Measurements from ENCODE around the gene SH3BP4.

Gene SH3BP4

GRCh38 chr2:234967870-234968208, 16.0 kb downstream of the SH3BP4 start:
- DNase-seq = no peak
- Histone ChIP-seq H3K36me3 (peaks cover 2% of the 10 kb centered on the region; the same call in 1 of the 2 replicates), H3K4me3 (ENCODE audit: low read depth, low read length) (no peak overlapping the region), H3K9me3 (no peaks in the 10 kb centered on the region; the same call in 1 of the 2 replicates), H3K27me3 (no peaks in the 10 kb centered on the region), H3K4me1 (peaks cover 2% of the 10 kb centered on the region; the same call in 1 of the 2 replicates)
- no peak for TF ChIP-seq CTCF (IDR thresholded peaks at IDR 0.05; ENCODE audit: low read depth, low read length)

GRCh38 chr2:234968631-234969305, 17.0 kb downstream of the SH3BP4 start:
- Histone ChIP-seq H3K27me3 (no peaks in the 10 kb centered on the region), H3K36me3 (peaks cover 2% of the 10 kb centered on the region; the same call in 1 of the 2 replicates), H3K4me1 (peaks cover 2% of the 10 kb centered on the region; the same call in 1 of the 2 replicates), H3K9me3 (no peaks in the 10 kb centered on the region; the same call in 1 of the 2 replicates), H3K4me3 (ENCODE audit: low read depth, low read length) (no peak overlapping the region)
- no peak for TF ChIP-seq CTCF (IDR thresholded peaks at IDR 0.05; ENCODE audit: low read depth, low read length)
- no peak for DNase-seq

- no peak for DNase-seq
- H3K36me3 ChIP-seq = peaks cover 2% of the 10 kb centered on the region; the same call in 1 of the 2 replicates
- H3K4me3 ChIP-seq (ENCODE audit: low read depth, low read length) = no peak overlapping the region
- TF ChIP-seq CTCF (IDR thresholded peaks at IDR 0.05; ENCODE audit: low read depth, low read length) = no peak
- H3K9me3 ChIP-seq = no peaks in the 10 kb centered on the region; the same call in 1 of the 2 replicates
- peaks cover 2% of the 10 kb centered on the region; the same call in 1 of the 2 replicates for H3K4me1 ChIP-seq
- H3K27me3 ChIP-seq = no peaks in the 10 kb centered on the region
These were observed 17.7 kb downstream of the SH3BP4 start for GRCh38 chr2:234969306-234970098.

- TF ChIP-seq CTCF (IDR thresholded peaks at IDR 0.05; ENCODE audit: low read depth, low read length) = no peak
- no peak for DNase-seq
- H3K4me1 ChIP-seq = peaks cover 2% of the 10 kb centered on the region; the same call in 1 of the 2 replicates
- H3K27me3 ChIP-seq = no peaks in the 10 kb centered on the region
- no peaks in the 10 kb centered on the region; the same call in 1 of the 2 replicates for H3K9me3 ChIP-seq
- peaks cover 2% of the 10 kb centered on the region; the same call in 1 of the 2 replicates for H3K36me3 ChIP-seq
- no peak overlapping the region for H3K4me3 ChIP-seq (ENCODE audit: low read depth, low read length)
These were observed 18.3 kb downstream of the SH3BP4 start for GRCh38 chr2:234970099-234970440.

GRCh38 chr2:234970477-234970882, 18.7 kb downstream of the SH3BP4 start:
- TF ChIP-seq CTCF (IDR thresholded peaks at IDR 0.05; ENCODE audit: low read depth, low read length) = no peak
- Histone ChIP-seq H3K9me3 (no peaks in the 10 kb centered on the region; the same call in 1 of the 2 replicates), H3K36me3 (peaks cover 2% of the 10 kb centered on the region; the same call in 1 of the 2 replicates), H3K4me3 (ENCODE audit: low read depth, low read length) (no peak overlapping the region), H3K4me1 (peaks cover 2% of the 10 kb centered on the region; the same call in 1 of the 2 replicates), H3K27me3 (no peaks in the 10 kb centered on the region)
- no peak for DNase-seq
